IMR-90 (cell line): ENCODE results near the gene NKD1. TPM values are rescaled to one million over a fixed set of nuclear protein-coding genes. Genes with fewer than 3 reads are reported as not detected.

Source experiments
- ATAC-seq: fragments of 200-7000 bp; cut with Tn5 transposase; 2 replicates; pipeline ENCODE4 v1.9.1; 2020; ENCODE audit warnings: low read depth, mild to moderate bottlenecking, moderate library complexity
- BruUV-seq: library from RNA; stranded (reverse); fragments of 400-500 nt; replicated peaks from 2 replicates; lab custom pipeline; 2021; lab: Mats Ljungman, UMichigan
- CTCF ChIA-PET: fragments of 300-600 bp; formaldehyde crosslinking; extraction: SDS; loops from one replicate; lab custom pipeline; 2021; ENCODE audit warnings: antibody characterized with exemption; lab: Yijun Ruan, JAX
- POLR2A ChIA-PET: fragments of 300-600 bp; sonication (Branson Sonifier 250); formaldehyde crosslinking; loops from one replicate; lab custom pipeline; 2022; ENCODE audit warnings: antibody characterized with exemption; ENCODE audit not compliant: unreplicated experiment; lab: Charles Lee
- DNase-seq: peaks from one replicate; pipeline ENCODE4 v3.0.0; 2013
- H2AFZ ChIP-seq: replicated peaks from 2 replicates; pipeline ENCODE3; 2013; ENCODE audit warnings: low read length, mild to moderate bottlenecking; ENCODE audit not compliant: poor library complexity
- H2AK5ac ChIP-seq: 2 replicates; pipeline ENCODE4 v1.6.1; 2013; ENCODE audit warnings: low read depth, low read length, inconsistent platforms
- H2AK9ac ChIP-seq: replicated peaks from 2 replicates; pipeline ENCODE3; 2013; ENCODE audit warnings: mild to moderate bottlenecking, low read depth, low read length, moderate library complexity; ENCODE audit not compliant: poor library complexity
- H2BK120ac ChIP-seq: 2 replicates; pipeline ENCODE4 v1.6.1; 2013; ENCODE audit warnings: low read depth, low read length, inconsistent platforms
- H2BK15ac ChIP-seq: 3 replicates; pipeline ENCODE4 v1.6.1; 2013; ENCODE audit warnings: low read depth, low read length, inconsistent platforms
- H2BK20ac ChIP-seq: 2 replicates; pipeline ENCODE4 v1.6.1; 2013; ENCODE audit warnings: low read depth, mild to moderate bottlenecking, inconsistent platforms, low read length, moderate library complexity
- H2BK5ac ChIP-seq: 2 replicates; pipeline ENCODE4 v1.6.1; 2013; ENCODE audit warnings: mild to moderate bottlenecking, low read depth, low read length, inconsistent platforms; ENCODE audit not compliant: poor library complexity, severe bottlenecking
- H3K14ac ChIP-seq: replicated peaks from 2 replicates; pipeline ENCODE4 v1.6.1; 2013; ENCODE audit warnings: low read depth, low read length, inconsistent platforms
- H3K18ac ChIP-seq: 2 replicates; pipeline ENCODE4 v1.6.1; 2013; ENCODE audit warnings: low read depth, low read length, control low read depth
- H3K23ac ChIP-seq: 2 replicates; pipeline ENCODE4 v1.6.1; 2013; ENCODE audit warnings: low read depth, low read length, inconsistent platforms
- H3K27ac ChIP-seq: 2 replicates; pipeline ENCODE4 v1.5.1; 2013; ENCODE audit warnings: mild to moderate bottlenecking, control low read depth, low read length; ENCODE audit not compliant: insufficient read depth
- H3K27me3 ChIP-seq: 2 replicates; pipeline ENCODE4 v1.6.1; 2013; ENCODE audit warnings: low read length; ENCODE audit not compliant: control insufficient read depth, insufficient read depth
- H3K36me3 ChIP-seq: 2 replicates; pipeline ENCODE4 v1.6.1; 2013; ENCODE audit warnings: low read length, mixed read lengths; ENCODE audit not compliant: control insufficient read depth, insufficient read depth
- H3K4ac ChIP-seq: 2 replicates; pipeline ENCODE4 v1.6.1; 2013; ENCODE audit warnings: low read depth, low read length, inconsistent platforms
- H3K4me1 ChIP-seq: 2 replicates; pipeline ENCODE4 v1.6.1; 2013; ENCODE audit warnings: low read length, mixed read lengths; ENCODE audit not compliant: control insufficient read depth, insufficient read depth
- H3K4me2 ChIP-seq: 2 replicates; pipeline ENCODE4 v1.6.1; 2013; ENCODE audit warnings: low read depth, mild to moderate bottlenecking, control low read depth, low read length, moderate library complexity
- H3K4me3 ChIP-seq: 2 replicates; pipeline ENCODE4 v1.5.1; 2013; ENCODE audit warnings: low read depth, mild to moderate bottlenecking, control low read depth, low read length, moderate library complexity; ENCODE audit not compliant: insufficient read depth
- H3K56ac ChIP-seq: 2 replicates; pipeline ENCODE4 v1.6.1; 2013; ENCODE audit warnings: low read length, inconsistent platforms; ENCODE audit not compliant: insufficient read depth; ENCODE audit errors: extremely low read depth
- H3K79me1 ChIP-seq, 2 experiments: 2 replicates each; pipeline ENCODE4 v1.6.1; 2013; ENCODE audit warnings: low read length in 2 of 2, inconsistent platforms in 1 of 2, low read depth in 1 of 2
- H3K9ac ChIP-seq: 2 replicates; pipeline ENCODE4 v1.6.1; 2013; ENCODE audit warnings: low read depth, low read length, control low read depth
- H3K9me1 ChIP-seq: 2 replicates; pipeline ENCODE4 v1.6.1; 2013; ENCODE audit warnings: low read length, inconsistent platforms; ENCODE audit not compliant: insufficient read depth
- H3K9me3 ChIP-seq: 2 replicates; pipeline ENCODE4 v1.6.1; 2013; ENCODE audit warnings: low read length; ENCODE audit not compliant: control insufficient read depth, insufficient read depth
- H4K20me1 ChIP-seq: 2 replicates; pipeline ENCODE4 v1.6.1; 2013; ENCODE audit warnings: low read length, inconsistent platforms; ENCODE audit not compliant: insufficient read depth
- H4K5ac ChIP-seq: 2 replicates; pipeline ENCODE4 v1.6.1; 2013; ENCODE audit warnings: mild to moderate bottlenecking, low read depth, low read length, control low read depth
- H4K8ac ChIP-seq, 2 experiments: 2 replicates each; pipeline ENCODE4 v1.6.1; 2013; ENCODE audit warnings: low read depth in 2 of 2, low read length in 2 of 2, control low read depth in 1 of 2, inconsistent platforms in 1 of 2
- H4K91ac ChIP-seq: 2 replicates; pipeline ENCODE4 v1.6.1; 2013; ENCODE audit warnings: low read depth, low read length, inconsistent platforms; ENCODE audit not compliant: insufficient read depth
- BHLHE40 ChIP-seq: fragments of 150-350 bp; IDR thresholded peaks from 2 replicates; pipeline ENCODE4 v1.6.1; 2016; ENCODE audit warnings: mild to moderate bottlenecking, low read depth, low read length
- CEBPB ChIP-seq: IDR thresholded peaks from 2 replicates; pipeline ENCODE4 v1.6.1; 2012; ENCODE audit warnings: low read depth, low read length, improper control_type of control experiment
- CHD1 ChIP-seq: IDR thresholded peaks from 2 replicates; pipeline ENCODE4 v1.6.1; 2012; ENCODE audit warnings: low read depth, low read length, improper control_type of control experiment
- CTCF ChIP-seq: conservative IDR thresholded peaks from 2 replicates; pipeline ENCODE4 v1.5.1; 2012; ENCODE audit warnings: mild to moderate bottlenecking, low read depth, low read length, improper control_type of control experiment
- FOS ChIP-seq: fragments of 150-350 bp; IDR thresholded peaks from 2 replicates; pipeline ENCODE4 v1.6.1; 2016; ENCODE audit warnings: low read depth, low read length
- MAFK ChIP-seq: IDR thresholded peaks from 2 replicates; pipeline ENCODE4 v1.6.1; 2012; ENCODE audit warnings: low read depth, low read length, improper control_type of control experiment
- MAZ ChIP-seq: IDR thresholded peaks from 2 replicates; pipeline ENCODE4 v1.6.1; 2012; ENCODE audit warnings: low read depth, mild to moderate bottlenecking, low read length, improper control_type of control experiment, moderate library complexity, borderline replicate concordance
- MXI1 ChIP-seq: IDR thresholded peaks from 2 replicates; pipeline ENCODE4 v1.6.1; 2012; ENCODE audit warnings: low read depth, mild to moderate bottlenecking, low read length, moderate library complexity, borderline replicate concordance
- NFE2L2 ChIP-seq: fragments of 150-350 bp; IDR thresholded peaks from 2 replicates; pipeline ENCODE4 v1.6.1; 2016; ENCODE audit warnings: low read depth, mild to moderate bottlenecking, low read length
- POLR2A ChIP-seq: IDR thresholded peaks from 2 replicates; pipeline ENCODE4 v1.6.1; 2012; ENCODE audit warnings: mild to moderate bottlenecking, low read depth, low read length
- RAD21 ChIP-seq: IDR thresholded peaks from 2 replicates; pipeline ENCODE4 v1.6.1; 2012; ENCODE audit warnings: low read length, improper control_type of control experiment
- RFX5 ChIP-seq: IDR thresholded peaks from 2 replicates; pipeline ENCODE4 v1.8.0; 2012; ENCODE audit warnings: low read depth, mild to moderate bottlenecking, low read length, moderate library complexity
- SMC3 ChIP-seq: fragments of 150-350 bp; IDR thresholded peaks from 2 replicates; pipeline ENCODE4 v1.6.1; 2016; ENCODE audit warnings: low read depth, mild to moderate bottlenecking, antibody characterized with exemption, low read length, moderate library complexity
- USF2 ChIP-seq: fragments of 150-350 bp; IDR thresholded peaks from 2 replicates; pipeline ENCODE4 v1.6.1; 2017; ENCODE audit warnings: mild to moderate bottlenecking, antibody characterized with exemption, low read length, low read depth
- WGBS, 2 experiments: methylation state at CpG; one replicate each; pipeline versions ENCODE4 v1.1.5 to v1.1.7; 2013; ENCODE audit warnings: missing lambda C conversion rate in 2 of 2; ENCODE audit not compliant: insufficient read length in 1 of 2; ENCODE audit errors: extremely low coverage in 2 of 2; 5-methylcytosine and 5-hydroxymethylcytosine counted together
- dilution Hi-C: fragments of 300-500 bp; cut with HindIII; formaldehyde crosslinking; loops from one replicate; pipeline ENCODE4 v1.14.3; 2018; ENCODE audit warnings: low sequenced_read_pairs; ENCODE audit not compliant: unreplicated experiment
- in situ Hi-C: fragments of 300-500 bp; cut with MboI; formaldehyde crosslinking; loops from 3 replicates; pipeline ENCODE4 v1.14.3; 2019; ENCODE audit warnings: low sequenced_read_pairs, inconsistent platforms, mixed read lengths
- intact Hi-C: fragments of 100-400 bp; cut with micrococcal nuclease; formaldehyde crosslinking; loops from 2 replicates; pipeline ENCODE4 v1.10.0; 2022
- polyA plus RNA-seq, 3 experiments: library from polyadenylated mRNA; depleted of rRNA; stranded (reverse); fragments of >200 nt; gene quantifications; 2 replicates each; pipeline ENCODE4 v1.2.3, GENCODE V29; 2012; ENCODE audit warnings: low replicate concordance in 1 of 3
- total RNA-seq: library from RNA; depleted of rRNA; stranded (reverse); fragments of >200 nt; gene quantifications from 2 replicates; pipeline ENCODE4 v1.2.3, GENCODE V29; 2012
- TF ChIP-seq, protein P1 (sequence below): fragments of 150-350 bp; IDR thresholded peaks from 2 replicates; pipeline ENCODE4 v1.6.1; 2016; ENCODE audit warnings: low read depth, mild to moderate bottlenecking, low read length, moderate library complexity, borderline replicate concordance

The NKD1 gene
- total and polyA plus RNA-seq, 2 of the 4 experiments (the other 2 are of a cell fraction) = not detected

DNA sequence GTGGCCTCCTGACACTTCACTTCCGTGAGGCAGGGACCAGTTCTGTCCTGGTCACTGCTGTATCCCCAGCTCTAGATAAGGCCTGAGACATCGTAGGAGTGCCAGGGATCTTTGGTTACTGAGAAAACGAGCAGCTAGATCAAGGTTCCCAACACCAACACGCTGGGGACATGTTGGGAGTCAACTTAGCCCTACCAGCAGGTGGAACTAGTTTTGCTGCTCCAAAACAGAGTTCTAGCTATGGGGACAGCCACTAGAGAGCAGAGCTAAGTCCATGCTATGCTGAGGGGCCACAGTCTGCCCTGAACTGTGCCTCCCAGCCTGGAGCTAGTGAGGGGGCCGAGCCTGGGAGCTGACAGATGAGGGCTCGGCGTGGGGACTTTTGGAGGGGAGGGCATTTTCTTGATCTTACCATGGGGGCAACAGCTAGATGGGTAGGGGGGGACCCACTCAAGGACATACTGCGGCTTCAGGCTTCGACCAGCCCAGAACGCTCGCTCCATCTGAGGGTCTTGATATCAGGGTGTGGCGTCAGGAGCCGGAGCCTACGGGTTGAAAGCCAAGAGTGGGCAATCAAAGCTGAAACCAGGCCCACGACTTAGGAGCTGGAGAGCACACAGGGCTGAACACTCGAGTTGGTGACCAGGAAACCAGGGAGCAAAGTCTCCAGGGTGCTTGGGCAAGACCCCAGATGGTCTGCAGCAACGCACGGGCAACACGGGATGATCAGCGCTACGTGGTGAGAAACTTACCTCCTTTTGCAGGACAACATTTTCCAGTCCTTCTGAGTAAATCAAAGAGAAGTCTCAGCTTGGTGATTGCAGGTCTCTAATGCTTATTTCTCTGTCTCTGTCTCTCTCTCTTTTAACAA is 119.5 kb downstream of the NKD1 start:
- dilution Hi-C loops (no loop called here), intact Hi-C loops (no loop called here), in situ Hi-C loops (loop anchor here (10.0 to 25.0 kb wide), 2 partner anchors 293 to 455 kb away; no protein-coding TSS in a partner anchor)
- no peaks in the 10 kb centered on the region for H3K4me1 ChIP-seq
- no peak overlapping the region for H3K14ac ChIP-seq
- H3K27ac ChIP-seq = no peak overlapping the region
- no peak overlapping the region for H2BK20ac ChIP-seq
- H2AFZ ChIP-seq = peak overlapping the region; percentile 36
- DNase-seq = no peak
- ATAC-seq = no peak
- H3K18ac ChIP-seq = no peak overlapping the region
- no peak overlapping the region for H3K4ac ChIP-seq
- H4K8ac ChIP-seq = no peak overlapping the region
- H2BK15ac ChIP-seq = no peak overlapping the region
- H4K5ac ChIP-seq = no peak overlapping the region
- H3K56ac ChIP-seq = no peak overlapping the region
- no peaks in the 10 kb centered on the region for H4K20me1 ChIP-seq
- H3K9ac ChIP-seq = no peak overlapping the region
- peaks cover 15% of the 10 kb centered on the region for H3K9me3 ChIP-seq
- no peak overlapping the region for H2AK9ac ChIP-seq
- no peak overlapping the region for H2BK120ac ChIP-seq
- H2AK5ac ChIP-seq = no peak overlapping the region
- no peak overlapping the region for H3K4me2 ChIP-seq
- POLR2A ChIA-PET = no interaction called here
- 94% methylated on average over 3 of the region's 21 CpGs; no CpG with 5 or more reads in 1 of the 2 experiments for WGBS, 2 experiments
- H3K9me1 ChIP-seq = no peaks in the 10 kb centered on the region
- no peak overlapping the region for H3K4me3 ChIP-seq
- H3K79me1 ChIP-seq = no peaks in the 10 kb centered on the region
- CTCF ChIA-PET = interaction anchor here (0.7 to 2.6 kb wide), 4 partner anchors 14 to 341 kb away, joined by 3 to 17 read pairs (median 5); partner anchors contain the start of gene SNX20
- no peak overlapping the region for H3K23ac ChIP-seq
- H3K27me3 ChIP-seq = no peaks in the 10 kb centered on the region; the same call in 1 of the 2 replicates
- no peak overlapping the region for H2BK5ac ChIP-seq
- no peaks in the 10 kb centered on the region for H3K36me3 ChIP-seq
- no peak overlapping the region for H4K91ac ChIP-seq
- BruUV-seq = no TSS peak
- TF ChIP-seq MXI1 (no peak), CEBPB (no peak), CHD1 (no peak), MAFK (no peak), RAD21 (no peak), RFX5 (no peak), CTCF (no peak), SMC3 (no peak), FOS (no peak), MAZ (no peak), BHLHE40 (no peak), NFE2L2 (no peak), POLR2A (no peak), USF2 (no peak)
- TF ChIP-seq, protein P1, sequence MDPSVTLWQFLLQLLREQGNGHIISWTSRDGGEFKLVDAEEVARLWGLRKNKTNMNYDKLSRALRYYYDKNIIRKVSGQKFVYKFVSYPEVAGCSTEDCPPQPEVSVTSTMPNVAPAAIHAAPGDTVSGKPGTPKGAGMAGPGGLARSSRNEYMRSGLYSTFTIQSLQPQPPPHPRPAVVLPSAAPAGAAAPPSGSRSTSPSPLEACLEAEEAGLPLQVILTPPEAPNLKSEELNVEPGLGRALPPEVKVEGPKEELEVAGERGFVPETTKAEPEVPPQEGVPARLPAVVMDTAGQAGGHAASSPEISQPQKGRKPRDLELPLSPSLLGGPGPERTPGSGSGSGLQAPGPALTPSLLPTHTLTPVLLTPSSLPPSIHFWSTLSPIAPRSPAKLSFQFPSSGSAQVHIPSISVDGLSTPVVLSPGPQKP = no peak
